ENCODE data around the gene MKRN2. TPM values are rescaled to one million over a fixed set of nuclear protein-coding genes. Genes with fewer than 3 reads are reported as not detected.

MKRN2 gene
- total and polyA plus RNA-seq, 9 of the 15 experiments (the other 6 are each of a cell fraction or from before 2014, with no cell fraction given), result 29.4 to 63.2 (median 42.9) TPM

DNA sequence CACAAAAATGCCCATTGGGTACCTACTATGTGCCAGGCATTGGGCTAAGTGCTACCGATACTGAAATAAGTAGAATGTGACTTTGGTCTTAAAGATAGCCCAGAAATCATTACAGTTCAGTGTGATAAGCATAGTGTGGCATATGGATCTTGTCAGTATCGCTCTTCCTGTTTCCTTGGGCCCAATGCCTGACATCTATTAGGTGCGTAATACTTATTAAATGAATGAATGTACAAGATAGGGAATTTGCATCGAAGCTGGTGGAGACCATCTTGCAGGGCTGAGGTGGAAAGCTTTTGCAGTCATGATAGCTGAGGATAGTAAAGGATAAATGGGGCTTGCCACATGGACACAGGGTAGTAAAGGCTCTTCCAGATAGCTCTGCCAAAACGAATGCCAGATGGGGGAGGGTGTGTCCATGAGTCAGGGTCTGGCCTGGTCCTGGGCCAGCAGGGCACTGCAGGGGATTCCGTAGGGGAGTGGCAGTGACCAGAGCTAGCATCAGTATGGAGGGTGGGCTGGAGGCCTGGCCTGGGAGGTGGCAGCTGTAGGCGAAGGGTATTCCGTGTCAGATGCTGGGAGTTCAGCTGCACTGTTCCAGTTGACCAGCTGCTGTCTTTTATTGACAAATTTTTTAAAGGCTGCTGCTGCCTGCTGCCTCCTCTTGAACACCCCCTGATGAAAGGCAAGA lies 49.2 kb upstream of the MKRN2 start:
- CTCF ChIA-PET (ENCODE audit: low intra/inter-chr PET ratio), result no interaction called here
- H3K27ac ChIP-seq (ENCODE audit: extremely low read depth, low read depth, low read length), result no peak overlapping the region
- 0 out of 4 replicates have a peak overlapping the region, but pooled peaks of 1 of the 2 experiments have one; percentile 45 for H3K9ac ChIP-seq (ENCODE audit: insufficient read depth in 1 of 2, low read depth in 2 of 2, low read length in 2 of 2)
- H3K4me2 ChIP-seq (ENCODE audit: insufficient read depth, low read length), result no peak overlapping the region
- H3K79me2 ChIP-seq (ENCODE audit: control insufficient read depth, insufficient read depth, low read length), result no peaks in the 10 kb centered on the region
- H3K4me1 ChIP-seq (replicated peaks in 1 of 2; ENCODE audit: control insufficient read depth in 2 of 2, insufficient read depth in 2 of 2, low read length in 2 of 2), result no peaks in the 10 kb centered on the region; a peak in 1 of 5 replicates
- peaks cover 91% of the 10 kb centered on the region; the same call in 2 of the 3 replicates for H3K36me3 ChIP-seq (ENCODE audit: control insufficient read depth, insufficient read depth, low read length)
- H4K20me1 ChIP-seq (replicated peaks; ENCODE audit: control insufficient read depth, insufficient read depth, low read length), result no peaks in the 10 kb centered on the region
- POLR2A ChIA-PET, result interaction anchor here (1.1 to 1.2 kb wide), 3 partner anchors 13 to 415 kb away, joined by 3 to 4 read pairs (median 3); partner anchors contain the start of gene TSEN2
- H3K9me3 ChIP-seq (replicated peaks; ENCODE audit: control insufficient read depth, insufficient read depth, low read depth, low read length), result no peaks in the 10 kb centered on the region
- H3K9me1 ChIP-seq (ENCODE audit: control insufficient read depth, insufficient read depth, low read length), result no peaks in the 10 kb centered on the region
- ATAC-seq (no peak; the same call in 2 of the 3 replicates), FAIRE-seq (no peak), DNase-seq (ENCODE audit: extremely low read depth in 1 of 4, low spot score in 3 of 4) (no peak)
- intact Hi-C loops (cut with micrococcal nuclease) (no loop called here), in situ Hi-C loops (cut with MboI) (no loop called here)
- TF ChIP-seq ZNF41 (CRISPR knock-in tag; conservative IDR thresholded peaks at IDR 0.05) (no peak), ERF (CRISPR knock-in tag; IDR thresholded peaks at IDR 0.05) (no peak), EHMT2 (IDR thresholded peaks at IDR 0.05) (no peak), ETV5 (CRISPR knock-in tag; IDR thresholded peaks at IDR 0.05; ENCODE audit: low read depth) (no peak), KLF16 (IDR thresholded peaks at IDR 0.05) (no peak), SFPQ (IDR thresholded peaks at IDR 0.05; ENCODE audit: low read depth, low read length) (no peak)
- no peaks in the 10 kb centered on the region for H3K27me3 ChIP-seq (ENCODE audit: control insufficient read depth in 2 of 2, insufficient read depth in 2 of 2, low read length in 2 of 2)
- no peak overlapping the region for H2AFZ ChIP-seq (ENCODE audit: low read depth, low read length)
- WGBS (ENCODE audit: insufficient coverage, low coverage, missing lambda C conversion rate), result 85% methylated on average over 8 of the region's 8 CpGs
- no TSS peak for BruUV-seq (replicated peaks)
- no peak overlapping the region for H3K4me3 ChIP-seq
